Activated T-helper 2 cell treated with anti-CD3 and anti-CD28 coated beads, Interferon-gamma antibody, Interleukin-2, Interleukin-4, amounts not matched to agents 10 μg/mL and 5 μg/mL and 100 μg/mL, durations not matched to agents 14 hours and 24 hours and 36 hours (primary cell): Measurements from ENCODE around the gene STOM. TPM values are rescaled to one million over a fixed set of nuclear protein-coding genes. Genes with fewer than 3 reads are reported as not detected.

ENCODE experiments used
- DNase-seq: peaks from one replicate; pipeline ENCODE4 v3.0.0; 2021; ENCODE audit warnings: low spot score
- H3K27ac Mint-ChIP-seq: one replicate; pipeline ENCODE4 v1.8.0; 2021; ENCODE audit warnings: mixed read lengths
- H3K27me3 Mint-ChIP-seq: one replicate; pipeline ENCODE4 v1.8.0; 2021; ENCODE audit warnings: low read depth, mixed read lengths
- H3K36me3 Mint-ChIP-seq: one replicate; pipeline ENCODE4 v1.8.0; 2021; ENCODE audit warnings: low read depth, mixed read lengths
- H3K4me1 Mint-ChIP-seq: one replicate; pipeline ENCODE4 v1.8.0; 2021; ENCODE audit warnings: low read depth, mixed read lengths
- H3K4me3 Mint-ChIP-seq: one replicate; pipeline ENCODE4 v1.8.0; 2021; ENCODE audit warnings: low read depth, mild to moderate bottlenecking, moderate library complexity, mixed read lengths
- H3K9me3 Mint-ChIP-seq: one replicate; pipeline ENCODE4 v1.8.0; 2021; ENCODE audit warnings: mixed read lengths
- intact Hi-C: fragments of 100-400 bp; cut with micrococcal nuclease; formaldehyde crosslinking; loops from one replicate; pipeline ENCODE4 v1.15.1; 2023
- total RNA-seq: library from RNA; stranded (reverse); gene quantifications from 2 replicates; pipeline ENCODE4 v1.2.3, GENCODE V29; 2022

The STOM gene
- total RNA-seq, 1 donor from 2014 or later = 21.0 TPM

- Mint-ChIP-seq H3K4me1 (peaks cover 28% of the 10 kb centered on the region), H3K27me3 (no peaks in the 10 kb centered on the region), H3K27ac (no peak overlapping the region), H3K9me3 (peaks cover 5% of the 10 kb centered on the region), H3K4me3 (no peak overlapping the region), H3K36me3 (peaks cover 10% of the 10 kb centered on the region)
- no peak for DNase-seq
- intact Hi-C loops = loop anchor here (5.0 to 10.0 kb wide), 2 partner anchors 44 to 162 kb away; partner anchors contain the start of gene RAB14
These were observed 3.3 kb downstream of the STOM start for GRCh38 chr9:121366611-121367192.

GRCh38 chr9:121365564-121365963 lies 4.5 kb downstream of the STOM start:
- intact Hi-C loops = loop anchor here (5.0 to 10.0 kb wide), 2 partner anchors 43 to 161 kb away; partner anchors contain the start of gene RAB14
- H3K4me1 Mint-ChIP-seq = peaks cover 24% of the 10 kb centered on the region
- DNase-seq = no peak
- H3K4me3 Mint-ChIP-seq = no peak overlapping the region
- H3K27me3 Mint-ChIP-seq = no peaks in the 10 kb centered on the region
- H3K27ac Mint-ChIP-seq = no peak overlapping the region
- H3K36me3 Mint-ChIP-seq = peaks cover 9% of the 10 kb centered on the region
- peaks cover 3% of the 10 kb centered on the region for H3K9me3 Mint-ChIP-seq

GRCh38 chr9:121364886-121365285 lies 5.2 kb downstream of the STOM start:
- H3K4me3 Mint-ChIP-seq = no peak overlapping the region

GRCh38 chr9:121364077-121364476 lies 6.0 kb downstream of the STOM start:
- intact Hi-C loops = loop anchor here (10.0 kb wide), 1 partner anchor 159 kb away; the partner anchor contains the start of gene RAB14
- no peaks in the 10 kb centered on the region for H3K9me3 Mint-ChIP-seq
- H3K27ac Mint-ChIP-seq = no peak overlapping the region
- H3K27me3 Mint-ChIP-seq = no peaks in the 10 kb centered on the region
- H3K4me3 Mint-ChIP-seq = no peak overlapping the region
- peaks cover 5% of the 10 kb centered on the region for H3K36me3 Mint-ChIP-seq
- peaks cover 21% of the 10 kb centered on the region for H3K4me1 Mint-ChIP-seq
- no peak for DNase-seq

More at GRCh38 chr9:121364886-121365285, 5.2 kb downstream of the STOM start:
- H3K27me3 Mint-ChIP-seq = no peaks in the 10 kb centered on the region
- intact Hi-C loops = loop anchor here (5.0 to 10.0 kb wide), 2 partner anchors 43 to 160 kb away; partner anchors contain the start of gene RAB14
- H3K36me3 Mint-ChIP-seq = peaks cover 5% of the 10 kb centered on the region
- DNase-seq = no peak
- H3K4me1 Mint-ChIP-seq = peaks cover 21% of the 10 kb centered on the region
- no peaks in the 10 kb centered on the region for H3K9me3 Mint-ChIP-seq
- H3K27ac Mint-ChIP-seq = no peak overlapping the region

- intact Hi-C loops = loop anchor here (10.0 kb wide), 1 partner anchor 159 kb away; the partner anchor contains the start of gene RAB14
- no peaks in the 10 kb centered on the region for H3K27me3 Mint-ChIP-seq
- no peaks in the 10 kb centered on the region for H3K9me3 Mint-ChIP-seq
- no peak for DNase-seq
- H3K27ac Mint-ChIP-seq = no peak overlapping the region
- H3K36me3 Mint-ChIP-seq = peaks cover 5% of the 10 kb centered on the region
- no peak overlapping the region for H3K4me3 Mint-ChIP-seq
- H3K4me1 Mint-ChIP-seq = peaks cover 21% of the 10 kb centered on the region
These were observed 6.5 kb downstream of the STOM start for GRCh38 chr9:121363622-121363961.

- H3K4me3 Mint-ChIP-seq = no peak overlapping the region
- intact Hi-C loops = loop anchor here (10.0 kb wide), 1 partner anchor 158 kb away; the partner anchor contains the start of gene RAB14
- DNase-seq = no peak
- no peaks in the 10 kb centered on the region for H3K27me3 Mint-ChIP-seq
- peaks cover 21% of the 10 kb centered on the region for H3K4me1 Mint-ChIP-seq
- no peaks in the 10 kb centered on the region for H3K9me3 Mint-ChIP-seq
- H3K36me3 Mint-ChIP-seq = peaks cover 5% of the 10 kb centered on the region
- H3K27ac Mint-ChIP-seq = no peak overlapping the region
These were observed 7.0 kb downstream of the STOM start for GRCh38 chr9:121362813-121363621.

GRCh38 chr9:121360601-121361374 lies 9.3 kb downstream of the STOM start:
- Mint-ChIP-seq H3K27ac (no peak overlapping the region), H3K36me3 (peaks cover 8% of the 10 kb centered on the region), H3K9me3 (no peaks in the 10 kb centered on the region), H3K4me1 (peaks cover 25% of the 10 kb centered on the region), H3K27me3 (no peaks in the 10 kb centered on the region), H3K4me3 (no peak overlapping the region)
- DNase-seq = no peak
- intact Hi-C loops = loop anchor here (10.0 kb wide), 1 partner anchor 156 kb away; the partner anchor contains the start of gene RAB14

- Mint-ChIP-seq H3K36me3 (peaks cover 6% of the 10 kb centered on the region), H3K4me1 (peaks cover 20% of the 10 kb centered on the region), H3K9me3 (no peaks in the 10 kb centered on the region), H3K27ac (no peak overlapping the region), H3K27me3 (no peaks in the 10 kb centered on the region), H3K4me3 (no peak overlapping the region)
- intact Hi-C loops = loop anchor here (10.0 kb wide), 1 partner anchor 155 kb away; the partner anchor contains the start of gene RAB14
- no peak for DNase-seq
These were observed 10.4 kb downstream of the STOM start for GRCh38 chr9:121359351-121360294.

- Mint-ChIP-seq H3K4me1 (peaks cover 23% of the 10 kb centered on the region), H3K36me3 (peaks cover 9% of the 10 kb centered on the region), H3K27me3 (no peaks in the 10 kb centered on the region), H3K27ac (peak overlapping the region; percentile 46), H3K4me3 (no peak overlapping the region), H3K9me3 (no peaks in the 10 kb centered on the region)
- no peak for DNase-seq
- intact Hi-C loops = no loop called here
These were observed 11.3 kb downstream of the STOM start for GRCh38 chr9:121358751-121359150.

GRCh38 chr9:121357011-121357410 lies 13.0 kb downstream of the STOM start:
- intact Hi-C loops = no loop called here
- peaks cover 29% of the 10 kb centered on the region for H3K4me1 Mint-ChIP-seq
- no peak for DNase-seq
- no peak overlapping the region for H3K27ac Mint-ChIP-seq
- H3K36me3 Mint-ChIP-seq = peaks cover 15% of the 10 kb centered on the region
- no peaks in the 10 kb centered on the region for H3K27me3 Mint-ChIP-seq
- no peaks in the 10 kb centered on the region for H3K9me3 Mint-ChIP-seq
- H3K4me3 Mint-ChIP-seq = no peak overlapping the region

- H3K36me3 Mint-ChIP-seq = peaks cover 15% of the 10 kb centered on the region
- H3K4me3 Mint-ChIP-seq = no peak overlapping the region
These were observed 15.3 kb downstream of the STOM start for GRCh38 chr9:121354762-121355161.

GRCh38 chr9:121354141-121354540 lies 15.9 kb downstream of the STOM start:
- H3K36me3 Mint-ChIP-seq = peaks cover 18% of the 10 kb centered on the region
- H3K27ac Mint-ChIP-seq = peak overlapping the region; percentile 6
- no peak for DNase-seq
- H3K4me3 Mint-ChIP-seq = no peak overlapping the region
- H3K27me3 Mint-ChIP-seq = no peaks in the 10 kb centered on the region
- intact Hi-C loops = no loop called here
- H3K4me1 Mint-ChIP-seq = peaks cover 29% of the 10 kb centered on the region
- no peaks in the 10 kb centered on the region for H3K9me3 Mint-ChIP-seq

More at GRCh38 chr9:121354762-121355161, 15.3 kb downstream of the STOM start:
- intact Hi-C loops = no loop called here
- no peaks in the 10 kb centered on the region for H3K27me3 Mint-ChIP-seq
- H3K27ac Mint-ChIP-seq = no peak overlapping the region
- no peaks in the 10 kb centered on the region for H3K9me3 Mint-ChIP-seq
- H3K4me1 Mint-ChIP-seq = peaks cover 29% of the 10 kb centered on the region
- DNase-seq = no peak
